ENCODE measurements around the gene ZNF708.
"Not testable (repeated sequence)": the region's sequence is repeated elsewhere in the genome, so short reads cannot be mapped to it uniquely, and the experiment has no call there.

Gene ZNF708

GRCh38 chr19:21260164-21260847 lies 68.9 kb downstream of the ZNF708 start:
- DNase-seq (ENCODE audit: low read depth), result no peak

- DNase-seq (ENCODE audit: low read depth), result not testable (repeated sequence)
These were observed 69.6 kb downstream of the ZNF708 start for GRCh38 chr19:21259421-21260124.

- DNase-seq (ENCODE audit: low read depth), result no peak
These were observed 72.5 kb downstream of the ZNF708 start for GRCh38 chr19:21256722-21257121.

All from activated T-cell treated with anti-CD3 and anti-CD28 coated beads for 24 hours (primary cell).